WTC11 (cell line): ENCODE measurements around the gene FBXO33. TPM values are rescaled to one million over a fixed set of nuclear protein-coding genes. Genes with fewer than 3 reads are reported as not detected.

ENCODE experiments used
- ATAC-seq: fragments of 200-7000 bp; cut with Tn5 transposase; 2 replicates; pipeline ENCODE4 v1.10.0; 2021; ENCODE audit warnings: mild to moderate bottlenecking, moderate library complexity
- CTCF ChIA-PET: fragments of 300-600 bp; sonication (Branson Sonifier 250); formaldehyde crosslinking; loops from one replicate; lab custom pipeline; 2021; ENCODE audit warnings: antibody characterized with exemption; lab: Charles Lee
- POLR2A ChIA-PET: fragments of 350-600 bp; sonication (Branson Sonifier 250); formaldehyde crosslinking; loops from one replicate; lab custom pipeline; 2021; ENCODE audit warnings: antibody characterized with exemption; lab: Charles Lee
- DNase-seq: peaks from one replicate; pipeline ENCODE4 v3.0.0; 2021; ENCODE audit warnings: low spot score
- H3K27ac Mint-ChIP-seq: 2 replicates; pipeline ENCODE4 v1.8.0; 2021; ENCODE audit warnings: mixed read lengths
- H3K27me3 Mint-ChIP-seq: 2 replicates; pipeline ENCODE4 v1.8.0; 2021; ENCODE audit warnings: low read depth, mild to moderate bottlenecking, moderate library complexity, mixed read lengths
- H3K36me3 Mint-ChIP-seq: 2 replicates; pipeline ENCODE4 v1.8.0; 2021; ENCODE audit warnings: mixed read lengths
- H3K4me1 Mint-ChIP-seq: 2 replicates; pipeline ENCODE4 v1.8.0; 2022; ENCODE audit warnings: mixed read lengths
- H3K4me3 Mint-ChIP-seq: 2 replicates; pipeline ENCODE4 v1.8.0; 2021; ENCODE audit warnings: mild to moderate bottlenecking, moderate library complexity, mixed read lengths
- H3K9me3 Mint-ChIP-seq: 2 replicates; pipeline ENCODE4 v1.8.0; 2021; ENCODE audit warnings: mixed read lengths
- CREB1 ChIP-seq: sonication (generic); formaldehyde crosslinking; IDR thresholded peaks from 2 replicates; pipeline ENCODE4 v1.8.0; 2023; ENCODE audit warnings: mild to moderate bottlenecking, missing genetic modification reagents
- GABPB1 ChIP-seq: sonication (generic); formaldehyde crosslinking; IDR thresholded peaks from 2 replicates; pipeline ENCODE4 v1.8.1; 2023; ENCODE audit warnings: mild to moderate bottlenecking, missing genetic modification reagents
- IRF2 ChIP-seq: sonication (generic); formaldehyde crosslinking; IDR thresholded peaks from 2 replicates; pipeline ENCODE4 v1.8.0; 2022; ENCODE audit warnings: low read depth, missing genetic modification reagents, borderline replicate concordance
- NFE2L1 ChIP-seq: sonication (generic); formaldehyde crosslinking; IDR thresholded peaks from 2 replicates; pipeline ENCODE4 v1.8.1; 2023; ENCODE audit warnings: missing genetic modification reagents
- NR1H2 ChIP-seq: sonication (generic); formaldehyde crosslinking; IDR thresholded peaks from 2 replicates; pipeline ENCODE4 v1.9.0; 2021; ENCODE audit warnings: mild to moderate bottlenecking, moderate library complexity, missing genetic modification reagents
- NR3C1 ChIP-seq: sonication (generic); formaldehyde crosslinking; conservative IDR thresholded peaks from 2 replicates; pipeline ENCODE4 v1.8.1; 2023; ENCODE audit warnings: low read depth, mild to moderate bottlenecking, missing genetic modification reagents
- RELA ChIP-seq: sonication (generic); formaldehyde crosslinking; IDR thresholded peaks from 2 replicates; pipeline ENCODE4 v1.8.1; 2022; ENCODE audit warnings: missing genetic modification reagents, mild to moderate bottlenecking, borderline replicate concordance
- ZNF396 ChIP-seq: fragments of 250-450 bp; sonication (Bioruptor Pico); IDR thresholded peaks from 2 replicates; pipeline ENCODE4 v1.8.0; 2021; ENCODE audit warnings: mild to moderate bottlenecking, moderate library complexity, borderline replicate concordance
- ZNF671 ChIP-seq: fragments of 250-450 bp; sonication (Bioruptor Pico); IDR thresholded peaks from 2 replicates; pipeline ENCODE4 v1.8.0; 2021; ENCODE audit warnings: mild to moderate bottlenecking
- total RNA-seq: library from RNA; stranded (reverse); gene quantifications from 3 replicates; pipeline ENCODE4 v1.2.3, GENCODE V29; 2021
- TF ChIP-seq, protein P1 (sequence below): sonication (generic); formaldehyde crosslinking; IDR thresholded peaks from 2 replicates; pipeline ENCODE4 v1.8.0; 2022; ENCODE audit warnings: mild to moderate bottlenecking, missing genetic modification reagents
- TF ChIP-seq, protein P2 (sequence below): fragments of 250-450 bp; sonication (Bioruptor Pico); conservative IDR thresholded peaks from 2 replicates; pipeline ENCODE4 v1.9.0; 2021; ENCODE audit warnings: mild to moderate bottlenecking
- TF ChIP-seq, protein P3 (sequence below): sonication (generic); formaldehyde crosslinking; IDR thresholded peaks from 2 replicates; pipeline ENCODE4 v1.8.0; 2022; ENCODE audit warnings: missing genetic modification reagents
- TF ChIP-seq, protein P4 (sequence below): sonication (generic); formaldehyde crosslinking; IDR thresholded peaks from 2 replicates; pipeline ENCODE4 v1.8.0; 2023; ENCODE audit warnings: mild to moderate bottlenecking, missing genetic modification reagents
- TF ChIP-seq, protein P5 (sequence below): sonication (generic); formaldehyde crosslinking; IDR thresholded peaks from 2 replicates; pipeline ENCODE4 v1.8.1; 2023; ENCODE audit warnings: mild to moderate bottlenecking, missing genetic modification reagents

FBXO33 gene
- total RNA-seq, 1 experiment from 2014 or later = 7.8 TPM

DNA sequence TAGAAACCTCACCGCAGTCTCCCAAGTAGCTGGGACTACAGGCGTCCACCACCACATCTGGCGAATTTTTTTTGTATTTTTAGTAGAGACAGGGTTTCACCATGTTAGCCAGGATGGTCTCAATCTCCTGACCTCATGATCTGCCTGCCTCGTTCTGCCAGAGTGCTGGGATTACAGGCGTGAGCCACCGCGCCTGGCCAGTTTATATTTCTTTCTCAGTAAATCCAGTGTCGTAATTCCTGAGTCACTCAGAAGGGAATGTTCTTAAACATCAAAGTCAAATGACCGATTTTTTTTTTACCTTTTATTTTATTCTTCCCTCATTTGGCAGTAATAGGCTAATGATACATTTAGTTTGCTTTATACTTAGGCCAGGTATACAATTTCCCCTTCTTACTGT lies 80.5 kb downstream of the FBXO33 start (continued):
- TF ChIP-seq NFE2L1 (CRISPR knock-in tag) (no peak), RELA (CRISPR knock-in tag) (no peak), IRF2 (no peak)
- TF ChIP-seq, protein P1, sequence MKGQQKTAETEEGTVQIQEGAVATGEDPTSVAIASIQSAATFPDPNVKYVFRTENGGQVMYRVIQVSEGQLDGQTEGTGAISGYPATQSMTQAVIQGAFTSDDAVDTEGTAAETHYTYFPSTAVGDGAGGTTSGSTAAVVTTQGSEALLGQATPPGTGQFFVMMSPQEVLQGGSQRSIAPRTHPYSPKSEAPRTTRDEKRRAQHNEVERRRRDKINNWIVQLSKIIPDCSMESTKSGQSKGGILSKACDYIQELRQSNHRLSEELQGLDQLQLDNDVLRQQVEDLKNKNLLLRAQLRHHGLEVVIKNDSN (CRISPR knock-in tag) = no peak

DNA sequence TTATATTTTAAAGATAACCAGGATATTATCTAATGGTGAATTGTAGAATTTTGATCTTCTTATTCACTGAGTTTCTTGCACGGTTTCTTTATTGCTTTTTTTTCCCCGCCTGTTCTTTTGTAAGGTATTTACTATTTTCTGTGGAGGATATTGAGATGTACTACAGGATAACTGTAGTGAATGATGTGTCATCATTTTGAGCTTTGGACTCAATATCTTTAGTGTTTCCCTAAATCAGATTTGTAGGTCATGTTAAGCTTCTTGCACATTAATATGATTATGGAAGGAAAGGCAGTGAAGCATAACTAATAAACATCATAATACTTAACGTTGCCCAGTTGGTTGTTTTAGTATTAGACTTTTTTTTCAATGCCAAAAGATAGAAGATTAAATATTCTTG lies 81.4 kb downstream of the FBXO33 start:
- Mint-ChIP-seq H3K4me1 (no peaks in the 10 kb centered on the region), H3K27ac (no peak overlapping the region), H3K4me3 (no peak overlapping the region), H3K36me3 (peaks cover 16% of the 10 kb centered on the region), H3K9me3 (peaks cover 17% of the 10 kb centered on the region), H3K27me3 (no peaks in the 10 kb centered on the region)
- ChIA-PET POLR2A (no interaction called here), CTCF (no interaction called here)
- DNase-seq = no peak
- TF ChIP-seq ZNF671 (CRISPR knock-in tag) (no peak), CREB1 (no peak), GABPB1 (no peak), NR1H2 (no peak), ZNF396 (CRISPR knock-in tag) (no peak), NR3C1 (CRISPR knock-in tag) (no peak), RELA (CRISPR knock-in tag) (no peak)
- TF ChIP-seq, protein P2, sequence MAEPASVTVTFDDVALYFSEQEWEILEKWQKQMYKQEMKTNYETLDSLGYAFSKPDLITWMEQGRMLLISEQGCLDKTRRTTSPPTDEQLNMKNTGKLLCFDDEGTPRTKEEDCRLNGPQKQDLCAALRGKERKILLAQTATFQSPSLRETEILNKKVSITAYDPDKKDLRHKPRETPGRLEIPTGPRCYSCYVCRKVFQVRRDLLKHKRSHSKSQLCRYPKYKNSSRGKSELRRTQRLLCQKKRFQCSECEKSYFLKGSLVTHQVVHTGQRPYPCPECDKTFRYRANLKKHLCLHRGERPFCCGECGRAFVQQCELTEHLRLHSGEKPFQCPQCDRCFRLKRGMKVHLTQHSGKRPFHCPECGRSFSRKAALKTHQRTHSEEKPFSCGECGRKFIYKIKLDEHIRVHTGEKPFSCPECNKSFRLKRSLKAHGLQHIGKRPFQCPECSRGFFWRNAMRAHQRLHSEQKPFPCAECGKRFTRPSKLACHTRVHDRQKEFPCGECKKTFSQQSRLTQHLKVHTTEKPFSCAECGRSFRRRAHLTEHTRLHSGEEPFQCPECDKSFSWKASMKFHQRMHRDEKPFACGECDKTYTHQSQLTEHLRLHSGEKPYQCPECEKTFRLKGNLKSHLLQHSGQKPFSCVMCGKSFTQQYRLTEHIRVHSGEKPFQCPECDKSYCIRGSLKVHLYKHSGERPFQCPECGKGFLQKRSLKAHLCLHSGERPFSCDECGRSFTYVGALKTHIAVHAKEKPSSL = no peak
- TF ChIP-seq, protein P3, sequence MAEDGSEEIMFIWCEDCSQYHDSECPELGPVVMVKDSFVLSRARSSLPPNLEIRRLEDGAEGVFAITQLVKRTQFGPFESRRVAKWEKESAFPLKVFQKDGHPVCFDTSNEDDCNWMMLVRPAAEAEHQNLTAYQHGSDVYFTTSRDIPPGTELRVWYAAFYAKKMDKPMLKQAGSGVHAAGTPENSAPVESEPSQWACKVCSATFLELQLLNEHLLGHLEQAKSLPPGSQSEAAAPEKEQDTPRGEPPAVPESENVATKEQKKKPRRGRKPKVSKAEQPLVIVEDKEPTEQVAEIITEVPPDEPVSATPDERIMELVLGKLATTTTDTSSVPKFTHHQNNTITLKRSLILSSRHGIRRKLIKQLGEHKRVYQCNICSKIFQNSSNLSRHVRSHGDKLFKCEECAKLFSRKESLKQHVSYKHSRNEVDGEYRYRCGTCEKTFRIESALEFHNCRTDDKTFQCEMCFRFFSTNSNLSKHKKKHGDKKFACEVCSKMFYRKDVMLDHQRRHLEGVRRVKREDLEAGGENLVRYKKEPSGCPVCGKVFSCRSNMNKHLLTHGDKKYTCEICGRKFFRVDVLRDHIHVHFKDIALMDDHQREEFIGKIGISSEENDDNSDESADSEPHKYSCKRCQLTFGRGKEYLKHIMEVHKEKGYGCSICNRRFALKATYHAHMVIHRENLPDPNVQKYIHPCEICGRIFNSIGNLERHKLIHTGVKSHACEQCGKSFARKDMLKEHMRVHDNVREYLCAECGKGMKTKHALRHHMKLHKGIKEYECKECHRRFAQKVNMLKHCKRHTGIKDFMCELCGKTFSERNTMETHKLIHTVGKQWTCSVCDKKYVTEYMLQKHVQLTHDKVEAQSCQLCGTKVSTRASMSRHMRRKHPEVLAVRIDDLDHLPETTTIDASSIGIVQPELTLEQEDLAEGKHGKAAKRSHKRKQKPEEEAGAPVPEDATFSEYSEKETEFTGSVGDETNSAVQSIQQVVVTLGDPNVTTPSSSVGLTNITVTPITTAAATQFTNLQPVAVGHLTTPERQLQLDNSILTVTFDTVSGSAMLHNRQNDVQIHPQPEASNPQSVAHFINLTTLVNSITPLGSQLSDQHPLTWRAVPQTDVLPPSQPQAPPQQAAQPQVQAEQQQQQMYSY (CRISPR knock-in tag) = no peak
- TF ChIP-seq, protein P4, sequence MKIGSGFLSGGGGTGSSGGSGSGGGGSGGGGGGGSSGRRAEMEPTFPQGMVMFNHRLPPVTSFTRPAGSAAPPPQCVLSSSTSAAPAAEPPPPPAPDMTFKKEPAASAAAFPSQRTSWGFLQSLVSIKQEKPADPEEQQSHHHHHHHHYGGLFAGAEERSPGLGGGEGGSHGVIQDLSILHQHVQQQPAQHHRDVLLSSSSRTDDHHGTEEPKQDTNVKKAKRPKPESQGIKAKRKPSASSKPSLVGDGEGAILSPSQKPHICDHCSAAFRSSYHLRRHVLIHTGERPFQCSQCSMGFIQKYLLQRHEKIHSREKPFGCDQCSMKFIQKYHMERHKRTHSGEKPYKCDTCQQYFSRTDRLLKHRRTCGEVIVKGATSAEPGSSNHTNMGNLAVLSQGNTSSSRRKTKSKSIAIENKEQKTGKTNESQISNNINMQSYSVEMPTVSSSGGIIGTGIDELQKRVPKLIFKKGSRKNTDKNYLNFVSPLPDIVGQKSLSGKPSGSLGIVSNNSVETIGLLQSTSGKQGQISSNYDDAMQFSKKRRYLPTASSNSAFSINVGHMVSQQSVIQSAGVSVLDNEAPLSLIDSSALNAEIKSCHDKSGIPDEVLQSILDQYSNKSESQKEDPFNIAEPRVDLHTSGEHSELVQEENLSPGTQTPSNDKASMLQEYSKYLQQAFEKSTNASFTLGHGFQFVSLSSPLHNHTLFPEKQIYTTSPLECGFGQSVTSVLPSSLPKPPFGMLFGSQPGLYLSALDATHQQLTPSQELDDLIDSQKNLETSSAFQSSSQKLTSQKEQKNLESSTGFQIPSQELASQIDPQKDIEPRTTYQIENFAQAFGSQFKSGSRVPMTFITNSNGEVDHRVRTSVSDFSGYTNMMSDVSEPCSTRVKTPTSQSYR (CRISPR knock-in tag) = no peak
- TF ChIP-seq, protein P5, sequence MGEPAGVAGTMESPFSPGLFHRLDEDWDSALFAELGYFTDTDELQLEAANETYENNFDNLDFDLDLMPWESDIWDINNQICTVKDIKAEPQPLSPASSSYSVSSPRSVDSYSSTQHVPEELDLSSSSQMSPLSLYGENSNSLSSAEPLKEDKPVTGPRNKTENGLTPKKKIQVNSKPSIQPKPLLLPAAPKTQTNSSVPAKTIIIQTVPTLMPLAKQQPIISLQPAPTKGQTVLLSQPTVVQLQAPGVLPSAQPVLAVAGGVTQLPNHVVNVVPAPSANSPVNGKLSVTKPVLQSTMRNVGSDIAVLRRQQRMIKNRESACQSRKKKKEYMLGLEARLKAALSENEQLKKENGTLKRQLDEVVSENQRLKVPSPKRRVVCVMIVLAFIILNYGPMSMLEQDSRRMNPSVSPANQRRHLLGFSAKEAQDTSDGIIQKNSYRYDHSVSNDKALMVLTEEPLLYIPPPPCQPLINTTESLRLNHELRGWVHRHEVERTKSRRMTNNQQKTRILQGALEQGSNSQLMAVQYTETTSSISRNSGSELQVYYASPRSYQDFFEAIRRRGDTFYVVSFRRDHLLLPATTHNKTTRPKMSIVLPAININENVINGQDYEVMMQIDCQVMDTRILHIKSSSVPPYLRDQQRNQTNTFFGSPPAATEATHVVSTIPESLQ (CRISPR knock-in tag) = no peak
- ATAC-seq = no peak

Other genes starting within 250 kb of the FBXO33 start
- 10.9 to 11.3 TPM (median 11.3 TPM) in 3 replicates for gene MIA2, start 198.5 kb downstream of the FBXO33 start, total RNA-seq